H1 (cell line): ENCODE data around the gene XPO5. TPM values are rescaled to one million over a fixed set of nuclear protein-coding genes. Genes with fewer than 3 reads are reported as not detected.

Source experiments
- CTCF ChIA-PET: fragments of 300-600 bp; sonication (Branson Sonifier 250); formaldehyde crosslinking; loops from one replicate; lab custom pipeline; 2021; ENCODE audit not compliant: partially characterized antibody; lab: Charles Lee
- POLR2A ChIA-PET: fragments of 300-600 bp; sonication (Branson Sonifier 250); formaldehyde crosslinking; loops from one replicate; lab custom pipeline; 2021; ENCODE audit warnings: inconsistent platforms; ENCODE audit not compliant: partially characterized antibody; lab: Charles Lee
- DNase-seq, 2 experiments: peaks; one replicate each; pipeline versions ENCODE4 v3.0.0 to v3.0.0-alpha.2; 2010 to 2022; ENCODE audit warnings: low spot score in 2 of 2, low read depth in 1 of 2, mixed read lengths in 1 of 2
- FAIRE-seq: peaks from 2 replicates; lab custom pipeline; 2011; peaks lifted over from hg19 to GRCh38; lab: Jason Lieb, UNC
- H2AFZ ChIP-seq: 2 replicates; pipeline ENCODE4 v1.8.1; 2012; ENCODE audit warnings: low read length, inconsistent platforms
- H2AK5ac ChIP-seq: 2 replicates; pipeline ENCODE4 v1.6.1; 2013; ENCODE audit warnings: low read depth, low read length
- H2BK120ac ChIP-seq: replicated peaks from 2 replicates; pipeline ENCODE3; 2013; ENCODE audit warnings: low read depth, low read length, inconsistent platforms
- H2BK12ac ChIP-seq: 2 replicates; pipeline ENCODE4 v1.6.1; 2013; ENCODE audit warnings: low read depth, low read length
- H2BK15ac ChIP-seq: 2 replicates; pipeline ENCODE4 v1.6.1; 2013; ENCODE audit warnings: low read length
- H2BK20ac ChIP-seq: 2 replicates; pipeline ENCODE4 v1.6.1; 2013; ENCODE audit warnings: low read length
- H2BK5ac ChIP-seq: 2 replicates; pipeline ENCODE4 v1.6.1; 2013; ENCODE audit warnings: low read depth, low read length
- H3K14ac ChIP-seq: 2 replicates; pipeline ENCODE4 v1.6.1; 2013; ENCODE audit warnings: inconsistent platforms; ENCODE audit not compliant: insufficient read length
- H3K18ac ChIP-seq: 2 replicates; pipeline ENCODE4 v1.6.1; 2013; ENCODE audit warnings: low read length; ENCODE audit errors: extremely low read depth
- H3K23ac ChIP-seq: 2 replicates; pipeline ENCODE4 v1.6.1; 2013; ENCODE audit warnings: inconsistent platforms; ENCODE audit not compliant: insufficient read length
- H3K23me2 ChIP-seq: 2 replicates; pipeline ENCODE4 v1.6.1; 2013; ENCODE audit warnings: low read depth, low read length
- H3K27ac ChIP-seq: 2 replicates; pipeline ENCODE4 v1.6.1; 2011; ENCODE audit warnings: low read depth, low read length, inconsistent platforms
- H3K27me3 ChIP-seq, 4 experiments: replicated peaks in 1 of 4; 1 replicate in 1 of 4; 2 replicates in 3 of 4; pipeline versions ENCODE4 v1.6.1 to v1.8.1; 2011 to 2013; ENCODE audit warnings: low read length in 3 of 4, mild to moderate bottlenecking in 3 of 4, inconsistent platforms in 2 of 4, mixed read lengths in 2 of 4, moderate library complexity in 1 of 4; ENCODE audit not compliant: control insufficient read depth in 3 of 4, insufficient read depth in 3 of 4; ENCODE audit errors: extremely low read depth in 1 of 4
- H3K36me3 ChIP-seq, 4 experiments: 2 replicates each; pipeline versions ENCODE4 v1.6.1 to v1.8.1; 2011 to 2013; ENCODE audit warnings: mild to moderate bottlenecking in 4 of 4, low read length in 3 of 4, moderate library complexity in 2 of 4, control low read depth in 1 of 4, inconsistent platforms in 1 of 4; ENCODE audit not compliant: insufficient read depth in 4 of 4, control insufficient read depth in 2 of 4
- H3K4ac ChIP-seq: replicated peaks from 2 replicates; pipeline ENCODE3; 2013; ENCODE audit warnings: low read length, low read depth, mixed read lengths, inconsistent platforms; ENCODE audit not compliant: insufficient read length
- H3K4me1 ChIP-seq, 4 experiments: replicated peaks in 1 of 4; 1 replicate in 1 of 4; 2 replicates in 3 of 4; pipeline versions ENCODE4 v1.6.1 to v1.8.1; 2011 to 2013; ENCODE audit warnings: low read length in 3 of 4, inconsistent platforms in 2 of 4, mixed read lengths in 1 of 4; ENCODE audit not compliant: insufficient read depth in 4 of 4, control insufficient read depth in 3 of 4
- H3K4me2 ChIP-seq, 2 experiments: 2 replicates each; pipeline versions ENCODE4 v1.6.1 to v1.8.1; 2011 to 2013; ENCODE audit warnings: low read depth in 2 of 2, low read length in 2 of 2, control low read depth in 1 of 2, inconsistent platforms in 1 of 2, mild to moderate bottlenecking in 1 of 2; ENCODE audit not compliant: insufficient read depth in 1 of 2
- H3K4me3 ChIP-seq, 4 experiments: fragments of 200-600, 300-600 bp in 1 of 4; sonication (generic), shearing (Covaris generic), sonication (Bioruptor Twin) in 1 of 4; 2 replicates each; pipeline versions ENCODE4 v1.5.1 to v1.8.1; 2011 to 2016; ENCODE audit warnings: low read length in 4 of 4, low read depth in 3 of 4, control low read depth in 2 of 4, inconsistent platforms in 2 of 4, mild to moderate bottlenecking in 2 of 4, mixed read lengths in 1 of 4, moderate library complexity in 1 of 4; ENCODE audit not compliant: insufficient read depth in 2 of 4; ENCODE audit errors: extremely low read depth in 1 of 4
- H3K56ac ChIP-seq: replicated peaks from 2 replicates; pipeline ENCODE3; 2013; ENCODE audit warnings: low read depth, mild to moderate bottlenecking, mixed read lengths, low read length, inconsistent platforms; ENCODE audit not compliant: insufficient read length
- H3K79me1 ChIP-seq: 2 replicates; pipeline ENCODE4 v1.6.1; 2013; ENCODE audit warnings: low read depth, low read length, control low read depth
- H3K79me2 ChIP-seq, 2 experiments: 2 replicates each; pipeline versions ENCODE4 v1.6.1 to v1.8.1; 2012 to 2013; ENCODE audit warnings: low read length in 2 of 2, mild to moderate bottlenecking in 2 of 2, inconsistent platforms in 1 of 2; ENCODE audit not compliant: insufficient read depth in 2 of 2, control insufficient read depth in 1 of 2
- H3K9ac ChIP-seq, 4 experiments: replicated peaks in 1 of 4; 1 replicate in 1 of 4; 2 replicates in 3 of 4; pipeline versions ENCODE4 v1.6.1 to v1.8.1; 2011 to 2013; ENCODE audit warnings: low read depth in 3 of 4, low read length in 3 of 4, control low read depth in 2 of 4, mild to moderate bottlenecking in 2 of 4, moderate library complexity in 2 of 4, inconsistent platforms in 1 of 4; ENCODE audit errors: extremely low read depth in 1 of 4
- H3K9me3 ChIP-seq, 2 experiments: 2 replicates each; pipeline versions ENCODE4 v1.6.1 to v1.8.1; 2012 to 2013; ENCODE audit warnings: mild to moderate bottlenecking in 2 of 2, moderate library complexity in 2 of 2, control low read depth in 1 of 2, inconsistent platforms in 1 of 2, low read depth in 1 of 2, low read length in 1 of 2, mixed read lengths in 1 of 2; ENCODE audit not compliant: insufficient read depth in 2 of 2
- H4K20me1 ChIP-seq, 2 experiments: replicated peaks in 1 of 2; 2 replicates each; pipeline versions ENCODE3 to v1.8.1; 2011 to 2013; ENCODE audit warnings: inconsistent platforms in 2 of 2, low read length in 2 of 2, mild to moderate bottlenecking in 1 of 2; ENCODE audit not compliant: insufficient read depth in 2 of 2, control insufficient read depth in 1 of 2
- H4K5ac ChIP-seq: 2 replicates; pipeline ENCODE4 v1.6.1; 2013; ENCODE audit warnings: low read length, low read depth, mixed read lengths, inconsistent platforms; ENCODE audit not compliant: insufficient read length
- H4K8ac ChIP-seq: 2 replicates; pipeline ENCODE4 v1.8.0; 2013; ENCODE audit warnings: mild to moderate bottlenecking, moderate library complexity, low read length, inconsistent platforms; ENCODE audit not compliant: insufficient read depth; ENCODE audit errors: extremely low read depth
- H4K91ac ChIP-seq: replicated peaks from 2 replicates; pipeline ENCODE3; 2013; ENCODE audit warnings: low read length, mixed read lengths, inconsistent platforms; ENCODE audit not compliant: insufficient read length
- BRCA1 ChIP-seq: IDR thresholded peaks from 2 replicates; pipeline ENCODE4 v1.6.1; 2012; ENCODE audit warnings: low read depth, low read length, improper control_type of control experiment
- CBX8 ChIP-seq: fragments of 300-800, 300-1000 bp; sonication (generic); IDR thresholded peaks from 2 replicates; pipeline ENCODE4 v1.7.1; 2016; ENCODE audit warnings: low read depth, low read length, borderline replicate concordance
- EGR1 ChIP-seq: IDR thresholded peaks from 2 replicates; pipeline ENCODE4 v1.6.1; 2011; ENCODE audit warnings: low read depth, low read length, borderline replicate concordance
- JUND ChIP-seq: IDR thresholded peaks from 2 replicates; pipeline ENCODE4 v1.6.1; 2011; ENCODE audit warnings: mild to moderate bottlenecking, improper control_type of control experiment, low read length
- SUZ12 ChIP-seq: fragments of 200-600 bp; sonication (generic); IDR thresholded peaks from 2 replicates; pipeline ENCODE4 v1.6.1; 2012; ENCODE audit warnings: mild to moderate bottlenecking, inconsistent platforms, low read length, moderate library complexity, mixed read lengths
- TBP ChIP-seq: IDR thresholded peaks from 2 replicates; pipeline ENCODE4 v1.6.1; 2011; ENCODE audit warnings: low read depth, low read length, improper control_type of control experiment
- WGBS, 2 experiments: shearing (Covaris generic) in 1 of 2; methylation state at CpG; one replicate each; pipeline versions ENCODE4 v1.1.6 to v1.1.7; 2013 to 2015; ENCODE audit warnings: low lambda C conversion rate in 2 of 2, mixed read lengths in 2 of 2, inconsistent platforms in 1 of 2, low coverage in 1 of 2, missing lambda C conversion rate in 1 of 2; ENCODE audit not compliant: insufficient replicate concordance in 2 of 2, insufficient coverage in 1 of 2, insufficient read length in 1 of 2; ENCODE audit errors: extremely low coverage in 1 of 2, missing lambda C conversion rate in 1 of 2; 5-methylcytosine and 5-hydroxymethylcytosine counted together
- polyA plus RNA-seq, 7 experiments: library from polyadenylated mRNA; depleted of rRNA in 3 of 7; stranded (reverse) in 5 of 7; unstranded in 2 of 7; fragments of >200 nt in 5 of 7; fragments of 200-250 nt in 2 of 7; gene quantifications; 1 replicate in 5 of 7; 2 replicates in 1 of 7; 4 replicates in 1 of 7; pipeline versions ENCODE4 v1.2.1 to v1.2.3, GENCODE V29; 2011 to 2013; ENCODE audit warnings: missing spikeins in 2 of 7, mixed read lengths in 2 of 7
- total RNA-seq: library from RNA; stranded (reverse); fragmentation: NEBNext Ultra II Directional; extraction: Animal tissue kit (Norgen Biotek cat#: 25700); gene quantifications from 2 replicates; pipeline ENCODE4 v1.2.1, GENCODE V29; 2021

Gene XPO5
- total and polyA plus RNA-seq, 2 of the 8 experiments (the other 6 are each of a cell fraction or from before 2014, with no cell fraction given), result 80.6 to 95.7 TPM

- H3K27ac ChIP-seq, result no peak overlapping the region
- FAIRE-seq, result no peak
Observed at GRCh38 chr6:43524483-43524961, 51.3 kb downstream of the XPO5 start.

More at GRCh38 chr6:43524483-43524961, 51.3 kb downstream of the XPO5 start:
- Histone ChIP-seq H3K4me1 (no peaks in the 10 kb centered on the region), H4K91ac (no peak overlapping the region), H3K9ac (no peak overlapping the region), H3K9me3 (no peaks in the 10 kb centered on the region), H3K14ac (no peak overlapping the region), H4K5ac (no peak overlapping the region), H2AK5ac (no peak overlapping the region), H3K23me2 (no peaks in the 10 kb centered on the region), H3K79me2 (no peaks in the 10 kb centered on the region), H3K23ac (no peak overlapping the region), H3K36me3 (peaks cover 66 to 98% (median 94%) of the 10 kb centered on the region in 4 experiments), H4K20me1 (peaks cover 6 to 7% of the 10 kb centered on the region in 2 experiments), H2BK15ac (no peak overlapping the region), H2BK20ac (no peak overlapping the region), H2BK5ac (no peak overlapping the region), H2AFZ (no peak overlapping the region), H3K79me1 (no peaks in the 10 kb centered on the region), H3K4me2 (no peak overlapping the region), H3K56ac (no peak overlapping the region), H3K4me3 (no peak overlapping the region), H2BK120ac (no peak overlapping the region), H3K4ac (no peak overlapping the region), H2BK12ac (no peak overlapping the region), H4K8ac (no peak overlapping the region), H3K18ac (no peak overlapping the region), H3K27me3 (no peaks in the 10 kb centered on the region)
- no peak for DNase-seq
- no peak for TF ChIP-seq CBX8
- no peak for TF ChIP-seq TBP
- TF ChIP-seq EGR1, result no peak
- no peak for TF ChIP-seq SUZ12
- no peak for TF ChIP-seq JUND
- no peak for TF ChIP-seq BRCA1
- ChIA-PET CTCF (interaction anchor here (0.6 to 0.9 kb wide), 3 partner anchors 17 to 41 kb away, joined by 3 to 6 read pairs (median 3); no protein-coding TSS in a partner anchor), POLR2A (interaction anchor here (0.6 to 12.4 kb wide), 8 partner anchors 7 to 723 kb away, joined by 3 to 147 read pairs (median 4); partner anchors contain the start of genes LRRC73, POLH, POLR1C and XPO5)
- WGBS, 2 experiments, result 89% methylated on average over 10 of the region's 10 CpGs; no CpG with 5 or more reads in 1 of the 2 experiments
